GM21723 (cell line): ENCODE measurements around the gene BCAN.

ENCODE experiments used
- ATAC-seq: cut with Tn5 transposase; IDR thresholded peaks from one replicate; pipeline ENCODE4 v1.9.1; 2021; ENCODE audit warnings: mild to moderate bottlenecking, moderate library complexity; ENCODE audit not compliant: unreplicated experiment

BCAN gene

DNA sequence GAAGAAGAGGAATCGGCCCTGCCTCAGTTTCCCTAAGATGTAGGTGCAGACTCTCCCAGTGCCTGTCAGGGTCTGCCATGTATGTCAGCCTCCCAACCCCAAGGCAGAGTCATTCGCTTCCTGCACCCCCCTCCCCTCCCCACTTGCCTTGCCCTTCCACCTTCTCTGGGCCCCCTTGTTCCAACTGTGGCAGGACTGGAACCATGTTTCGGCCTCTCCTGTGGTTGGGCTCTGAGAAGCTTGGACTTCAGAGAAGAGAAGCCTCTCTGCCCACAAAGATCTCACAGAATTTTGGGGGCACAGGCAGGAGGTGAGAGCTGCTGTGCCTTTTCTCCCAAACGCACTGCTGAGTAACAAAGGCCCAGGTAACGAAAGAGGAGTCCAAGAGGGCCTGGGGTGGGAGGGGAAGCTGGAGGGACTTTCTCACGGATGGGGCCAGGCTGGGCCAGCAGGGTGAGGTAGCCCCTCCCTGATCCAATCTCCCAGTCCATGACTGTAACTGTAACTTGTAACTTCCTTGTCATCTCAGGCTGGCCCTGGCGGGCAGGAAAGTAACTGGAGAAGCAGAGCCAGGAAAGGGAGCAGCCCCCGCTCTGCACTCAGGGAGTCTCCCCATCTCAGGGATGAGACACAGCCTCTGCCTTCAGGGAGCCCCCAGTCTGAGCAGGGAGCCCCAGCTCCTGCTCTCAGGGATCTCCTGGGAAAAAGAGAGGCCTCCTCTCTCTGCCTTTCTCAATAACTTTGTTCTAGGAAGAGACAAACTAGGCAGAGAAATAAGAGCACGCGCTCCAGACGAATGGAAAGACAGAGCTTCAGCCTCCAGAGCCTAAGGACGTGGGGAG lies 52.2 kb downstream of the BCAN start:
- no peak for ATAC-seq

DNA sequence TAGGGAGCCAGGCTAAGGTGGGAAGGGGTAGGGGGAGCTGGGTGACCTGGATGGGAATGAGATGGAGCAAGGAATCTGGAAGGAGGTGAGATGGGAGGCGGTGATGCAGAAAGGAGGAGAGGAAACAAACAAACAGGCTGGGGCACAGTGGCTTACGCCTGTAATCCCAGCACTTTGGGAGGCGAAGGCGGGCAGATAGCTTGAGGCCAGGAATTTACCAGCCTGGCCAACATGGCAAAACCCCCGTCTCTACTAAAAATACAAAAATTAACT lies 52.7 kb downstream of the BCAN start:
- ATAC-seq, result no peak

DNA sequence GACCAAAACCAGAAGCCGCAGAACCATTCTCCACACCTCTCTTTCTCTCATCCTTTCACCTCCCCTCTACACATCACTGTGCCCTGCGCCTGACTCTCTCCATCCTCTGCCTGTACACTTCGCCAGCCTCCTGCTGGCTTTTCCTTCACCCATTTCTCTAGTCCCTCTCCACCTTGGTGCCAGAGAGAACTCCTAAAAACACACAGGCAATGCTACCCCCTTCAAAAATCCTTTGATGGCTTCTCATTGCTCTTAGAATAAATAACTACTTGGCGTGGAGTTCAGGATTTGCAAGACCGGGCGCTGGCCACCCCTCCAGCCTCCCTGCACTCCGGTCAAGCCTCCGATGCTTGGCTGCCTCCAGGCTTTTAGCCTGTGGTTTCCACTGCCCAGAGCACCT lies 54.8 kb downstream of the BCAN start:
- ATAC-seq, result no peak

DNA sequence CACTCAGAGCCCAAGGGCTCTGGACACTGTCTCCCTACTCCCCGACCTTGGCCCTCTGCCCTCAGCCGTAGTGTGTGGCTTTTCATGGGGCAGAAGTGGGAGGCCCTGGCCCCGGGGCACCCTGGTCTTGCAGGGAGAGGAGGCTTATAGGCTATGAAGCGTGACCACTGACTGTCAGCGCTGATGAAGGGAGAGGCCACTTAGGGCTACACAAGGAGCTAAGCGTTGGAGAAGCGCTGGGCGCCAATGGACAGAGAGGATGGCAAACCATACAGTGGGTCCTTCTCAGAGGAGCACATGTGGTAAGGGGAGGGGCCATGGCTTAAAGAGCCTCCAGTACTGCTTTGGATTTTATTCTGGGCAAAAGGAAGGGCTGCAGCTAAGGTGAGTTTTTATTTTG lies 55.6 kb downstream of the BCAN start:
- ATAC-seq, result no peak

DNA sequence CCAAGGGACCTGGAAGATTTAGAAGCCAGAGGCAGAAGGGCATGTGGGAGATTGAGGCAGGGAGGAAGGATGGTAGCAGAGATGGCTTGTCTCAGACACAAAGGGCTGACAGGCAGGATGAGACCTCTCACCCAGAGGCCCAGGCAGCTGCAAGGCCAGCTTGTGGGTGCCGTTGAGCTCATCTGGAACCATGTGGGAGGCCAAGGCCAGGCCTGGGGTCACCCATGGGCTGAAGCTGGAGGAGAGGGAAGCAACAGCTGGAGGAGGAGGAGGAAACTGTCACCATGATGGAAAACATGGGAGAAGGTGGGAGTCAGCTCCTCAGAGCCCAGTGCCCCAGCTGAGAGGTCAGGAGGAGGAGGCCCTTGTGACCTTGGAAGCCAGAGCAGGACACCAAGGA lies 57.1 kb downstream of the BCAN start:
- ATAC-seq, result no peak

DNA sequence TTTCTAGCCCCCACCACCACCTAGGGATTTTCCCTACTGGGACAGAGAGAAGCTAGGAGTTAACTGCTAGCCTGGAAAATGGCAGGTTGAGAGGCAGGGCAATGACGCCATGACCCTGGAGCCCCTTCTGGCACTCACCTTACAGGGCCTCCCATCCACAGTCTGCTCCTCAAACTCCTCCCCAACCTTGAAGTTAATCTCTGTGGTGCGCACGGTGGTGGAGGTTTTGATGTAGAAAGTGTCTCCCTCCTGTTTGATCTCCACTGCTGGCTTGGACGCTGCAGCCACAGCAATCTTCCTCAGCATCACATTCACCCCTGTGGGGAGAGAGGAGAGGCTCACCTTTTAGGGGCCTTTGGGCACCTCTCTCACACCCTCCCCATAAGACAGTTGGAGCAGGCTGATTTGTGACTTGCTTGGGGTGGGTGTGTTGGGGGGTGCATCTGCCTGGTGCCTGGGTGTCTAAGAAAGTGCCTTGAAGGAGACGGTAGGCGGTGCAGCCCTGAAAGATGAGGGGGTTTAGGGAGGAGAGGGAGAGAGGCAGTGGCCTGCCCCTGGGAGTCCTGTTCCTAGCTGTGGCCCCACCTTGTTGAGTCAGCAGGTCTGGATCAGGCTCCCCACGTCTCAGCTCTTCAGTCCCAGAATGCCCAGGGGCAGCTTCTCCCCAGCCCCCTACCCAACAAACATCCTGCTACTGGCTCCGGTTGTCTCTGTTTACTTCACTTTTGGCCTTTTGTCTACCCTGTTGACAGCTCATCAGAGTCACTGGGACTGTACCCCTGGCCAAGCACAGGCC lies 59.0 kb downstream of the BCAN start:
- ATAC-seq, result no peak

DNA sequence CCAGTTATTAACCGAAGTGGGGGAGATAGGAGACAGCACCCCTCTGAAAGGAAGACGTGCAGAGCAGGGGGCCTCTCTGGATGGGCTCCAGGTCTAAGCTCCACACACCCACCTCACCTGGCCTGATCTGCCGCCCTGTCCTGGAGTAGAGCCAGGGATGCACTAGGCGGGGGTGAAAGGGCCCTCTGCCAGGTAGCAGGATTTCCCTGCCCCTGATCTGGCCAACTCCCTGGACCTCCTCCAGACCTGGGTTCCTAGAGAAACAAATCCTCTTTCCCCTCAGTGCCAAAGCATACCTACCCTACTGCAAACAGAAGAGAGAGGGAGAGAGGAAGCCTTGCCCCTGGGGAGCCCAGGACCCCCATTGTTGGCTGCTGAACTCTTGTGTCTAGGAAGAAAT lies 61.4 kb downstream of the BCAN start:
- no peak for ATAC-seq

DNA sequence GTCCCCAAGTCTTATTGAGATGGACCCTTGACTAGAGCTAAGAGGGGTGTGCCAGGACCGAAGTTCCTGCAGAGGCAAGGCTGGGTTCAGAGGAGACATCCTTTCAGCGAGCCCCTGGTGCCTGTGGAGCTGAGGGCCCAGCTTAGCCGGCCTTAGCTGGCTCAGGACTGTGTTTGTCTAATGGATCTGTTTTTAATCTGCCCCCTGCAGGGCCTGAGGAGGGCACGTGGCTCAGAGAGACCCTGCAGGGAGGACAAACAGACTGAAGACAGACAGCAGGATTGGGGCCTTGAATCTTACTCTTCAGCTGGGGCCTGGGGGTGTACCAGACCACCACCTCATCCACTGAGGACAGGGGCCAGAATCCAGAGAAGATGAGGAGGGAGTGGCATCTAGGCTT lies 61.8 kb downstream of the BCAN start:
- ATAC-seq, result no peak

DNA sequence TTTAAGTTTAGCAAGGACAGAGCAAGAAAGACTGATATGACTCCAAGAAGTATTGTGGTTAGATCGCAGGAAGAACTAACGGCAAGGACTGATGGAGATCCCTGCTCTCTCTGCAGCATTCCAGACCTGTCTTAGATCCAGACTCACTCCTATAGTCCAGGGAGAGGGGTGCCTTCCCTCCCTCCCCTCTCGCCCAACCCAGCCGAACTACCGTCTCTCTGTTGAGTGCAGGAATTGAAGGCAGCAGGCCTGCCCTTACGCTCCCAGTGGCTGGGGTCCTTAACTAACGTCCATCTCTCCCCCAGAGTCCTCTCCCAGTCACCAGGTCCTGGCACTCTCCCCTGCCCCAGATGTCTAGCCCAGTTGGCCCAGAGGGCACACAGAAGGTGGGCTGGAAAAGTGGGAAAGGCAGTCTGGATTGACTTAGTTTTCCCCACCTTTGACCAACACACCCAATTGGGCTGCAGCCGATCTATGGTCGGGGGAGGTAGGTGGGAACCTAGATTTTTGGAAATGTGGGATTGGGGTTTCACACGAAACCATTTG lies 62.3 kb downstream of the BCAN start:
- no peak for ATAC-seq

DNA sequence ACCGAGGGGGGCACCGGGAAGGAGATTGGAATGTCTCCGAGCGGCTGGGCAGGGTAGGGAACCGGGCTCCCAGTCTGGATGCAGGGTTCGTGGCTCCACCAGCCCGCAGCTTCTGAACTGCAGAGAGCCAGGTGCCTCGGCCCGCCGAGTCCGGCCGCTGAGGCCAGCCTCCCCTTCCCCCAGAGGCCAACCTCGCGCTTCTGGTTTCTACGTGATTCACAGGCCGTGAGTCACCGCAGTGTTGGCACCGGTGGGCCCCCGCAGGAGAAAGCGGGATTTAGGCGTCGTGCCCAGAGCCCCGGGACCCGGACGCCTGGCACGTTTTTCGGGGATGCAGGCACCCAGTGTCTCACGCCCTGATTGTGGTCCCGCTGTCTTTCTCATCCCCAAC lies 63.0 kb downstream of the BCAN start:
- no peak for ATAC-seq

DNA sequence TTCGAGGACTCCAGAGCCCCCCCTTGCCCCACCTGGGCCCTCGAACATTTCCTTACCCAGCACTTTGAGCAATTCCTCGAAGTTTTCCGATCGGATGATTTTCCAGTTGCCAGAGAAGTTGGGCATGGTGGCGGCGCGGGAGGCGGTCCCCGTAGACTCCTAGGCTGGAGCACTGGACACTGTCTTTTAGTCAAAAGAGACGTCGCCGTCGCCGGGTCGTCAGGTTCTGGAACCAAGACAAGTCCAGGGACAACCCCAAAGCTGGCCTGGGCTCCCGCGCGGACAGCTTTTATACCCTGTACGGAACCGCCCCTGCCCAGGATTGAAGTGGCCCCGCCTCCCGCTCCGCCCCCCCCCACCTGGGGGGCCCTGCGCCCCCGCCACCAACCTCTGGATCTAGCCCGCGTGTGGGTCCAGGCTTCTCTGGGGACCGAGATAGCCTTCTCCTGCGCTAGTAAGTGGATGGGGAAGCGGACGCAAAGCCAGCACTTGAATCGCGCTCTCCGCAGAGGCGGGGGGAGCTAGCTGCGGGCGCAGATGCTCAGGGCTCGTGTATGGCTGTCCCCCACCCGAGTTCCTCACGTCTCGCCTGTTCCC lies 63.5 kb downstream of the BCAN start, which contains the start of gene CRABP2:
CRABP2 (minus strand) TSS at position 263 of the 597 bp plus-strand sequence; CDS start at position 126, 137 bp downstream.
- no peak for ATAC-seq

DNA sequence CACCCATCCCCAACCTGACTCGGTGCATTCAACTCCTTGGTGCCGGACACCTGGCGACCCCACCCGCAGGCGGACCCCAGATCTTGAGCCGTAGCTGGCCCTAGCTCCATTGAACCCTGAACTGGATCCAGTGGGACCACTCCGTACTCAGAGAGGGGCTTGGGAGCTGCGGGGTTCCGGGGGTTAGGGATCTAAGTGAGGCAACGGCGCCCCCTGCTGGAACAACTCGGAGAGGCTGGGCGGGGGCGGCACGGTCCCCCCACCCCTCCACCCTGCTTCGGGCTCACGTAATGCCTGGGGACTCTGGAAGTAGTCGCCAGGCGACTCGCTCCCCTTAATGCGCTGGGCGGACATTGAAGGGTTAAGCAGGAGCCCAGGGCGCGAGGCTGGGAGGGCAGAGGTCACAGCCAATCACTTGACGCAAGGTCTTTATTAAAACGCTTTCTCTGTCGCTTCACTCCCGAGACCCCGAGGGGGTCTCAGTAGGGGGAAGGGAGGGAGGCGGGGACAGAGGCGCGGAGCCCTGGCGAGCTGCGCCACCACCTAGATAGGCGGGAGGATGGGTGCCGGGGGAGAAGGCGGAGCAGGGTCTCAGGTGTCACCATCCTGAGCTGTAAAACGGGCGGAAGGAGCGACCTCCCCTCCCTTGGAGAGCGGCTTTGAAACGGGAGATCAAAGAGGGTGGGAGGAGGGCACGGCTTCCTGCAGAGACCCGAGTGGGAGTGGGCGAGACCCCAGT lies 64.2 kb downstream of the BCAN start:
- no peak for ATAC-seq

DNA sequence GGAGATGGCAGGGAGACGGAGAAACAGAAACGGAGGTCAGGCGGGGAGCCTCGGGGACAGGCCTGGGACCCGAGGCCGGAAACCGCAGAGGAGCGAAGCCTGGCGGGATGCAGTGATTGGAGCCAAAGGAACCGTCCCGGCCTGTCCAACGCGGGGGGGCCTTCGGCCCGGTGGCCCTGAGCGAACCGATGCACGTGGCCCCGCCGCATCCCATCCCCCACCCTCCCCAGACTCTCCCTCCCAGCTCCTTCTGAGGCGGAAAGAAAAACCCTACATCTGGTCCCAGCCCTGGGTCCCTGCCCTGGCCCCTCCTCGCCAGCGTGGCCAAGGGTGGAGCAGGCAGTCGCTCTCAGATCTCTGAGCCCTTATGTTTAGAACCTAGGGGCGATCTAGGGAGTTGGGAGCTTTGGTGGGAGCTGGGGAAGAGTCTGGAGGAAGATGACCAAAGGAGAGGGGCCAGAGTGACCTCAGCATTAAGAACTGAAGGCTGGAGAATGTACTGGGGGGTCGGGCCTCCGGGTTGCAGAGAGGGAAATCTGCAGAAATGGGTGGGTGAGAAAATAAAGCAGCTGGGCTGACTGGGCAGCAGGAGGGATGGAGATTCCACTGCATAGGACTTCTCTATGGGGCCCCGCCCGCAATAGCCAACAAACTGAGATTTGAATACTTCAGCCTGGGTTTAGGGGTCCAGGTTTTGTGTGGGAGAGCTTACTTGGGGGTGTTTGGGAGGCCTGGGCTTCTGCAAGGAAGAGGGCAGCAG lies 64.9 kb downstream of the BCAN start:
- no peak for ATAC-seq

DNA sequence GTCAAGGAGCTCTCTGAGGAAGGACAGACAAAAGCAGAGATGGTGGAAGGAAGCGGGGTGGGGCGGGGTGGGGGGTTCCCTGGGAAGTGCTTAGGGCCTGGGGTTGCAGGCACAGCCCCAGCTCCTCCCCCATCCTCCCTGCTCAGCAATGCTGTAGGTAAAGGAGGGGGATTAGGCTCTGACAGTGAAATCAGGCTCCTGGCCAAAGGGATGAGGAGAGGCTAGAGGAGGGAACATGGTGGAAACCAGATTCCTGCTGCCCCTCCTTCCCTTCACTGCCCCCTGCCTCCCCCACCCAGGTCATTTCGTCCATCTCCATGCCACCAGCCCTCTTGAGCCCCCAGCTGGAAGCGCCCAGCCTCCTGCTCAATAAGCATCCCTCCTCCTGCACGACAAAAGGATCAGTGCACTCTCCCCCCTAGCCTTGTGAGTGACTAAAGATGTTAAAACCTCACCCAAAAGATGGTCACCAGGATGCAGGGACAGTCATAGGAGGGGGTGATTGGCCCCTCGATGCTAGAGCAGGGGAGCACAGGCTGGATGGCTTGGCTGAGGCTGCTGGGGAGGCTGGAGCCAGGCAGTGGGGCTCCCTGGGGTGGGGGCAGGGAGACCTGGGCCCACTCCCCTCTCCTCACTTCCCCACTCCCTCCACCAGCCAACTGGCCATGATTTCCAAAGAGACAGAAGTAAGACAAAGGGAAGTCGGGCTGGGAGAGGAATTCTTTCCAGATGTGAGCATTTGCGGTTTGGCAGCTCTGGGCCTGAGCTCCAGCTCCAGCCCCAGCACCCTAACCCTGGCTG lies 65.7 kb downstream of the BCAN start:
- no peak for ATAC-seq

DNA sequence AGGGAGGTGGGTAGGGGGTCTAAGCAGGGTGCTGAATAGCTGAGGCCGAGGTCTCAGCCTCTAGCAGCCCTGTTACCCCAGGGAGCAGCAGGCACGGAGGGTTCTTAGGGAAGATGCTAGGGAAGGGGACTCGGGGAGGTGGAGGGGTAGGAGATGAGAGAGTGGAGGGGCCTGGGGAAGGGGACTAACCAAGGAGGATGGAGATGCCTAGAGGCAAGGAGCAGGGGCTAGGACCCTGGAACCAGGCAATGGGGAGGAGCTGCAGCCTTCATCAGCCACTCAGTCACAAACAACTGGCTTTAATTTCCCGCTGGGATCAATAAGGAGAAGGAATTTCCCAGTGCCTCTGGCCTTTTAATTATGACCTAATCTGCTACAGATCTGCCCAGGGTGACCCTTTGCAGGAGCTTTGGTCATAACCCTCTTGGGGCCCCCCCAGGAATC lies 66.3 kb downstream of the BCAN start:
- ATAC-seq, result no peak

DNA sequence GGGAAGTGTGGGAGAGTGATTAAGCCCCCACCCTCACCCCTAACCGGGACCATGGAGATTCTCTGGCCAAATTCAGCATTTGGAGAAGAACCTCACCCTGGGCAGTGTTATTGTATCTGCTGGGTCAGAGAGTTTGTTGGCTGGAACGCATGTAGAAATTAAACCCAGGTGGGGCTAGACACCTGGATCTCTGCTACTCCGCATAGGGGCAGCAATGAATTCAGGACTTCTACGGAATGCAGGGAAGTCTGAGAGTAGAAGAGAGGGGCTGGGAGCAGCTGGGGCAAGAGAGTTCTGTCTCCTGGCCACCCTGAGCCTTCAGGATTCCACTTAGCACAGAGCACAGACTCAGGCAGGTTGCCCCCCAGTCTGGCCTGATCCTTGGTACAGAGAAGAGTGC lies 67.1 kb downstream of the BCAN start:
- no peak for ATAC-seq
